CD4-positive, alpha-beta T cell treated with Interleukin-2 at 100 ng/mL for 4 hours (primary cell): Measurements from ENCODE around the gene FLRT1.

ENCODE experiments used
- DNase-seq: peaks from one replicate; pipeline ENCODE4 v3.0.0-alpha.2; 2020; ENCODE audit warnings: low spot score

The FLRT1 gene

GRCh38 chr11:64007160-64007628 is 28.5 kb upstream of the FLRT1 start:
- DNase-seq: no peak

GRCh38 chr11:64007629-64008282 is 28.0 kb upstream of the FLRT1 start:
- DNase-seq: no peak

- DNase-seq: no peak
Measured at GRCh38 chr11:64008283-64008913, 27.3 kb upstream of the FLRT1 start.

- DNase-seq: no peak
Measured at GRCh38 chr11:64008914-64009633, 26.7 kb upstream of the FLRT1 start.

GRCh38 chr11:64009710-64010109 is 26.0 kb upstream of the FLRT1 start:
- no peak for DNase-seq

DNA sequence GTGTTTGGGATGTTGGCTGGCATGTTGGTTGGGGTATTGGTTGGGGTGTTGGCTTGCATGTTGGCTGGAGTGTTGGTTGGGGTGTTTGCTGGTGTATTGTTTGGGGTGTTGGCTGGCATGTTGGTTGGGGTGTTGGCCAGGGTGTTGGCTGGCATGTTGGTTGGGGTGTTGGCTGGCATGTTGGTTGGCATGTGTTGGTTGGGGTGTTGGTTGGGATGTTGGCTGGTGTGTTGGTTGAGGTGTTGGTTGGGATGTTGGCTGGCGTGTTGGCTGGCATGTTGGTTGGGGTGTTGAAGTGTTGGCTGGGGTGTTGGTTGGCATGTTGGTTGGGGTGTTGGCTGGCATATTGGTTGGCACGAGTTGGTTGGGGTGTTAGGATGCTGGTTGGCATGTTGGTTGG is 24.9 kb upstream of the FLRT1 start:
- DNase-seq: no peak

GRCh38 chr11:64011371-64011770 is 24.4 kb upstream of the FLRT1 start:
- no peak for DNase-seq

- DNase-seq: no peak
Measured at GRCh38 chr11:64013141-64013896, 22.4 kb upstream of the FLRT1 start.

GRCh38 chr11:64014356-64014755 is 21.4 kb upstream of the FLRT1 start:
- no peak for DNase-seq

- DNase-seq: no peak
Measured at GRCh38 chr11:64015510-64015909, 20.2 kb upstream of the FLRT1 start.

GRCh38 chr11:64015935-64016845 is 19.5 kb upstream of the FLRT1 start:
- no peak for DNase-seq

GRCh38 chr11:64017945-64018224 is 17.8 kb upstream of the FLRT1 start:
- DNase-seq: no peak

DNA sequence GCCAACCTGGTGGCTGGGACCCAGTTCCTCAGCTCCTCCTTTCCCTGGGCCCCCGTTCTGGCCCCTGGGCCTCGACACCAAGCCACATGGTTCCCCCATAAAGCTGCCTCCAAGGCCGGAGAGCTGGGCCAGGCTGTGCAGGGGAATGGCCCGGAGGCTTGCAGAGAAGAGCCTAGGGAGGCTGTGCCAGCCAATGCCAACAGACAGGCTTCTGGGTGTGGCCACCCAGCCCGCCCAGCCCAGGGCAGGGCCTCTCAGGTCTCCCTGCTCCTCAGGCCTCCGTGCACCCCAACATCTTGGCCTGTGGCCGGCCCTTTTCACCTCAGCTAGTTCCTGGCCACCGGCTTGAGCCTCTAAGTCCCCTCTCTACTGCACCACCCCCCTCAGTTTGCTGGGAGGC is 17.4 kb upstream of the FLRT1 start:
- DNase-seq: no peak

DNA sequence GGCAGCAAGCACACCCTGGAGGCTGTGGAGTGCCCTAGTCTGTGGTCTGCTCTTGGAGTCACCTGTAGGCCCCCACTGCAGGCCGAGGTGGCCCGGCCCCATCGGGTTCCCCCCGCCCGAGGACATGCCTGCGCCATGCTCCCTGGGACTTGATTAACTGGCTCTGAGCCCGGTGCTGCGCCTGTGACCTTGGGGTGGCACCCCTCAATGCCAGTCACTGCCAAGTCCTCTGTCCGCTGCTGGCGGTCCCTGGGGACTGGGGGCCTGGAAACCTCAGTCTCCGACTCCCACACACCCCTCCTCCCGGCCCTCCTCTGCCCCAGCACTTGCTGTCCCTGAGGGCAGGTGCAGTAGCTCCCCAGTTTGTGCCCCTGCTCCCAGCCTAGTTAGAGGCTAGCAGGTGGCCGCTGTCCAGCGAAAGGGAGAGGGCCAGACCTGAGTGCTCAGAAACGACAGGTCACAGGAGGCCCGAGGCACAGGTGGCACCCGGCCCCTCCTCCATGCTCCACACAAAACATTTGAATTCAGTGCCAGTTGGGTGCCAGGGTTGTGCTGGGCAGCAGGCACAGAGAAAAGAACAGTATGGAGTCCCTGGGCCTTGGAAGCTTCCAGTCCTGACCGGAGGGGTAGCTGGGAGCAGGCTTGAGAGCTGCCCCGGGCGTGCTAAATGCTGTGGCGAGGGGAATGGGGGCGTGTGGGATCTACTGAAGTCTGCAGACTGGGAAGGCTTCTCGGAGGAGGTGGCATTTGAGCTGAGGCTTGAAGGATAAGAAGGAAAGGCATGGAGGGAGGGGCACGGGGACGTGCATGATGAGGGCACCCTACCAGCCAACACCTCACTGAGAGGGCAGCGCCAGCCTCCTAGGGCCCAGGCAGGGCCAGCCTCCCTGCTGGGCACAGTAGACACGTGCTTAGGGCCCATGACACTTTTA is 16.4 kb upstream of the FLRT1 start:
- DNase-seq: no peak

- no peak for DNase-seq
Measured at GRCh38 chr11:64020976-64021756, 14.6 kb upstream of the FLRT1 start.

- no peak for DNase-seq
Measured at GRCh38 chr11:64021757-64022093, 14.0 kb upstream of the FLRT1 start.

DNA sequence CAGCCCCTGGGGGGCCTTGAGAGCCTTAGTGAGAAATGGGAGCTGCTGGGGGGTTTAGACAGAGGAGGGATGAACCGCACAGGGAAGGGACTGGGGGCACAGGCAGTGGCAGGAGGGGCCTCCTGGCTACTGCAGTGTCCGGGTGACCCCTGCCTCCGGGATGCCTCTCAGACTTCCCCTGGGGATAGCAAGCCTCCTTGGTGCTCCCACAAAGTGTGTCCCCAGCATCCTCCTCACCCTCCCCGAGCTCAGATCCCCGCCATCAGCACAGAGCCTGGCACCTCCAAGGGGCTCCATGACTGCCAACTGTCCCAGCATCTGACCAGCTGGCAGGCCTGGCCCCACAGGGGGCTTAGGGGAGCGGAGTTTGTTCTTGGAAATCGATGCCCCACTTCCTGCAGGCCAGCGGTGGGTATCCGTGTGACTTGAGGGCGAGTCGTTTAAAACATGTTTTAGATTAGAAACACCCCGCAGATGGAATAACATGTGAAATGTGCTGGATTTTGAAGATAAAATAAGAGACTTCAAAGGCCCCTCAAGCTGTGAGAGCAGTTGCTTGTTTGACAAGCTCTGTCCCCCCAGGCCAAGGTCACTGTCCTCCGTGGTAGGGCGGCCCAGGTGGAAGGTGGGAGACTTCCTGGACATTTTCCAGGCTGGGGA is 13.5 kb upstream of the FLRT1 start:
- DNase-seq: no peak

DNA sequence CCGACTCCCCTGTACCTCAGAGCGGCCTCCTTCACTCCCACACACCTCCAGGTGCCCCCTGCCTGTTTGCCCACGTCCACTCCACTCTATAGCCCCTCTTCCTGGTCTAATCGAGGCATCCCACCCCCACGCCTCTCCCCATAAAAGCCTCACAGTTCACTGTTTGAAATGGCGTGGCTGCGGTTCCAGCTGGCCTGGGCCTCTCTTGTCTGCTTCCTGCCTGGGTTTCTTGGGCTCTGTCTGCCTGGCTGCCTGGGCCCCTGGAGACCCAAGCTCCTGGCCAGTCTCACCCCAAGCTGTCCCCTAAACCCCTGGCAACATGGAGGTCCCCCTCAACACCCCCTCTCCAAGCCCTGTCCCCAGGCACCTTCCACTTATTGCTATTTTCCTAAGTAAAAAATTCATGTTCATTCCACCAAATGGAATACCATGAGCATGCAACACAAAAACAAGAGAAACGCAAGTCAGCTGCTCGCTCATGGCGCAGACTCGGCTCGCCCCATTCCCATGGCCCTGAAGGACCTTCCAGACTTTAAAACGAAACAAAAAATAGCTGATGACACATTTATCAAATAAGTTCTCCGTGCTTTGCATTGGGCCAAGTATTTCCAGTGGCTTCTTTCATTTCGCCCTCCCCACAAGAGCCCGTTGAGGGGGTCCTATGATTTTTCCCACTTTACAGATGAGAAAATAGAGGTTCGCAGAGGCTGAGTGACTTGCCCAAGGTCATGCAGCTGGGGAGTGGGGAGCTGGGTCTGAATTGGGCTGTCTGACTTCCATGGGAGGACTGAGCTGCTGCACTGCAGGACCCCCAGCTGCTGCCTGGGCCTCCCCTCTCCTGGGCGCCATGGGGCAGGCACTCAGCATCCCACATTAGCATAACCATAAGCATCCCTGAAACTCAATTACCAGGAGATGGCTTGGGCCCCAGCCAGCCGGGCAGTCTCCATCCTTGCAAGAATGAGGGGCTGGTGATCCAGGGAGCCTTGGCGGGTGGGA is 11.7 kb upstream of the FLRT1 start:
- DNase-seq: no peak
